HEK293T (cell line): ENCODE results near the gene STAG1.
"Not testable (repeated sequence)": the region's sequence is repeated elsewhere in the genome, so short reads cannot be mapped to it uniquely, and the experiment has no call there.

Source experiments
- CTCF ChIA-PET: fragments of 350-600 bp; formaldehyde crosslinking; extraction: SDS; loops from one replicate; lab custom pipeline; 2021; ENCODE audit warnings: antibody characterized with exemption, inconsistent platforms; lab: Yijun Ruan, JAX
- POLR2A ChIA-PET: fragments of 350-600 bp; formaldehyde crosslinking; extraction: SDS; loops from one replicate; lab custom pipeline; 2020; ENCODE audit warnings: antibody characterized with exemption, inconsistent platforms; lab: Yijun Ruan, JAX
- DNase-seq: peaks from one replicate; pipeline ENCODE4 v3.0.0; 2012; ENCODE audit warnings: mixed read lengths; ENCODE audit errors: extremely low spot score
- ARNT ChIP-seq: fragments of 450-650 bp; IDR thresholded peaks from 2 replicates; pipeline ENCODE4 v1.6.1; 2017; ENCODE audit warnings: mild to moderate bottlenecking
- BHLHE40 ChIP-seq: fragments of 450-650 bp; IDR thresholded peaks from 2 replicates; pipeline ENCODE4 v1.6.1; 2016; ENCODE audit warnings: mild to moderate bottlenecking, moderate library complexity, borderline replicate concordance
- CTBP1 ChIP-seq: fragments of 450-650 bp; IDR thresholded peaks from 2 replicates; pipeline ENCODE4 v1.6.1; 2016; ENCODE audit warnings: borderline replicate concordance
- ELF4 ChIP-seq: fragments of 450-650 bp; IDR thresholded peaks from 2 replicates; pipeline ENCODE4 v1.6.1; 2017; ENCODE audit warnings: antibody characterized with exemption
- FOXA1 ChIP-seq: fragments of 450-650 bp; IDR thresholded peaks from 2 replicates; pipeline ENCODE4 v1.6.1; 2016; ENCODE audit warnings: mild to moderate bottlenecking
- FOXK2 ChIP-seq: fragments of 450-650 bp; IDR thresholded peaks from 2 replicates; pipeline ENCODE4 v1.6.1; 2016; ENCODE audit warnings: mild to moderate bottlenecking
- FOXM1 ChIP-seq: fragments of 450-650 bp; IDR thresholded peaks from 2 replicates; pipeline ENCODE4 v1.6.1; 2017; ENCODE audit warnings: mild to moderate bottlenecking, borderline replicate concordance
- HDGF ChIP-seq: fragments of 450-650 bp; IDR thresholded peaks from 2 replicates; pipeline ENCODE4 v1.6.1; 2017; ENCODE audit warnings: antibody characterized with exemption, borderline replicate concordance
- L3MBTL2 ChIP-seq: fragments of 450-650 bp; conservative IDR thresholded peaks from 2 replicates; pipeline ENCODE4 v1.6.1; 2016; ENCODE audit warnings: mild to moderate bottlenecking
- LEF1 ChIP-seq: fragments of 450-650 bp; IDR thresholded peaks from 2 replicates; pipeline ENCODE4 v1.6.1; 2017; ENCODE audit warnings: mild to moderate bottlenecking, borderline replicate concordance
- NFRKB ChIP-seq: fragments of 450-650 bp; IDR thresholded peaks from 2 replicates; pipeline ENCODE4 v1.6.1; 2016; ENCODE audit warnings: mild to moderate bottlenecking, moderate library complexity
- SP1 ChIP-seq: fragments of 450-650 bp; IDR thresholded peaks from 2 replicates; pipeline ENCODE4 v1.6.1; 2017
- SUZ12 ChIP-seq: fragments of 450-650 bp; IDR thresholded peaks from 2 replicates; pipeline ENCODE4 v1.6.1; 2016; ENCODE audit warnings: mild to moderate bottlenecking
- TARDBP ChIP-seq: fragments of 450-650 bp; IDR thresholded peaks from 2 replicates; pipeline ENCODE4 v1.6.1; 2016
- ZNF384 ChIP-seq: fragments of 450-650 bp; IDR thresholded peaks from 2 replicates; pipeline ENCODE4 v1.6.1; 2016
- TF ChIP-seq, protein P1 (sequence below): fragments of 450-650 bp; IDR thresholded peaks from 2 replicates; pipeline ENCODE4 v1.6.1; 2016

STAG1 gene

GRCh38 chr3:136518102-136518501, 234.1 kb downstream of the STAG1 start:
- CTCF ChIA-PET: no interaction called here
- TF ChIP-seq NFRKB (no peak), SUZ12 (no peak), BHLHE40 (no peak), TARDBP (no peak), FOXA1 (no peak), ZNF384 (no peak), HDGF (no peak), ELF4 (no peak), L3MBTL2 (no peak), FOXK2 (no peak), SP1 (no peak)
- TF ChIP-seq, protein P1, sequence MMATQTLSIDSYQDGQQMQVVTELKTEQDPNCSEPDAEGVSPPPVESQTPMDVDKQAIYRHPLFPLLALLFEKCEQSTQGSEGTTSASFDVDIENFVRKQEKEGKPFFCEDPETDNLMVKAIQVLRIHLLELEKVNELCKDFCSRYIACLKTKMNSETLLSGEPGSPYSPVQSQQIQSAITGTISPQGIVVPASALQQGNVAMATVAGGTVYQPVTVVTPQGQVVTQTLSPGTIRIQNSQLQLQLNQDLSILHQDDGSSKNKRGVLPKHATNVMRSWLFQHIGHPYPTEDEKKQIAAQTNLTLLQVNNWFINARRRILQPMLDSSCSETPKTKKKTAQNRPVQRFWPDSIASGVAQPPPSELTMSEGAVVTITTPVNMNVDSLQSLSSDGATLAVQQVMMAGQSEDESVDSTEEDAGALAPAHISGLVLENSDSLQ: no peak
- DNase-seq: no peak
- POLR2A ChIA-PET: no interaction called here

- ChIA-PET CTCF (no interaction called here), POLR2A (no interaction called here)
- TF ChIP-seq BHLHE40: no peak
- no peak for TF ChIP-seq TARDBP
- DNase-seq: no peak
Observed at GRCh38 chr3:136516656-136517055, 235.5 kb downstream of the STAG1 start.

DNA sequence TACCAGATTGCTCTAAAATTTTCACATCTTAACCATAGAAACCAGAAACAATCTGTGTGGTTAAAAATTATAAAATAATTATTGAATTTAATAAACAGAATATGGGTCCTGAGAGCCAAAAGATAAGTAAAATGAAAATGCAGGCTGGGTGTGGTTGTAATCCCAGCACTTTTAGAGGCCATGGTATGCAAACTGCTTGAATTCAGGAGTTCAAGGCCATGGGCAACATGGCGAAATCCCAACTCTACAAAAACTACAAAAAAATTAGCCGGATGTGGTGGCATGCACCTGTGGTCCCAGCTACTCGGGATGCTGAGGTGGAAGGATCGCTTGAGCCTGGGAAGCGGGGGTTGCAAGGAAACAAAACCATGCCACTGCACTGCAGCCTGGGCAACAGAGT, 236.1 kb downstream of the STAG1 start:
- CTCF ChIA-PET: no interaction called here
- POLR2A ChIA-PET: no interaction called here
- TF ChIP-seq TARDBP: no peak
- TF ChIP-seq FOXM1: no peak
- no peak for DNase-seq

DNA sequence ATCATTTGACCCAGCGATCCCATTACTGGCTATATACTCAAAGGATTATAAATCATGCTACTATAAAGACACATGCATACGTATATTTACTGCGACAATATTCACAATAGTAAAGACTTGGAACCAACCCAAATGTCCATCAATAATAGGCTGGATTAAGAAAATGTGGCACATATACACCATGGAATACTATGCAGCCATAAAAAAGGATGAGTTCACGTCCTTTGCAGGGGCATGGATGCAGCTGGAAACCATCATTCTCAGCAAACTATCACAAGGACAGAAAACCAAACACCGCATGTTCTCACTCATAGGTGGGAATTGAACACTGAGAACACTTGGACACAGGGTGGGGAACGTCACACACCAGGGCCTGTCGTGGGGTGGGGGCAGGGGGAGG, 237.6 kb downstream of the STAG1 start:
- DNase-seq, CTCF ChIA-PET, POLR2A ChIA-PET: not testable (repeated sequence)

GRCh38 chr3:136513367-136513766, 238.8 kb downstream of the STAG1 start:
- TF ChIP-seq SUZ12 (no peak), ZNF384 (no peak), TARDBP (no peak), FOXM1 (no peak), L3MBTL2 (no peak), CTBP1 (no peak), HDGF (no peak), ARNT (no peak), BHLHE40 (no peak), FOXK2 (no peak), FOXA1 (no peak), NFRKB (no peak), ELF4 (no peak), LEF1 (no peak), SP1 (no peak)
- TF ChIP-seq, protein P1: no peak
- DNase-seq: no peak
- POLR2A ChIA-PET: no interaction called here
- CTCF ChIA-PET: interaction anchor here (1.3 kb wide), 1 partner anchor 31 kb away, joined by 4 read pairs; no protein-coding TSS in a partner anchor

- TF ChIP-seq, protein P1: no peak
- TF ChIP-seq ZNF384 (no peak), CTBP1 (no peak), SP1 (no peak)
- no peak for DNase-seq
- CTCF ChIA-PET: no interaction called here
- POLR2A ChIA-PET: no interaction called here
Observed at GRCh38 chr3:136512381-136512780, 239.8 kb downstream of the STAG1 start.

- TF ChIP-seq ZNF384: no peak
- TF ChIP-seq NFRKB: no peak
- no peak for TF ChIP-seq FOXA1
- no peak for TF ChIP-seq ELF4
- no peak for TF ChIP-seq SP1
- POLR2A ChIA-PET: no interaction called here
- DNase-seq: no peak
- CTCF ChIA-PET: no interaction called here
Observed at GRCh38 chr3:136505676-136506075, 246.5 kb downstream of the STAG1 start.

DNA sequence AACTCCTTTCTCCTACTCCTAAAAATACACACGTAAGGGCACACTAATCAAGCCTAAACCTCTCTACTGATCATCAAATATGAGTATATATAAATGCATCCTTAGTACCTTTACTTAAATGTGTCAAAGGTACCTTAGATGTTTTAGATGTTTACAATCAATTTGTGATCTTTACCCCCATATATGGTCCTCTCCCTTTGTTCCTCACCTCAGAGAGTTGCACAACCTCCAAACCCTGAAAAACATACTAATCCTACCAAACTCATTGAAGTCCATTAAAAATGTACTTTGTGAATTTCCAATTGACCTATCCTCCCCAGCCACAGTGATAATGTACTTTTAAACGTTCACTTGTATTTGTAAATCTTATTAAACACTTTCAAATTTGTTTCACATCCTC, 249.1 kb downstream of the STAG1 start:
- POLR2A ChIA-PET: no interaction called here
- CTCF ChIA-PET: no interaction called here
- TF ChIP-seq SUZ12 (no peak), FOXA1 (no peak), TARDBP (no peak), BHLHE40 (no peak), ARNT (no peak)
- DNase-seq: no peak
